Measurements from ENCODE around the gene FKBP5.

The FKBP5 gene

DNA sequence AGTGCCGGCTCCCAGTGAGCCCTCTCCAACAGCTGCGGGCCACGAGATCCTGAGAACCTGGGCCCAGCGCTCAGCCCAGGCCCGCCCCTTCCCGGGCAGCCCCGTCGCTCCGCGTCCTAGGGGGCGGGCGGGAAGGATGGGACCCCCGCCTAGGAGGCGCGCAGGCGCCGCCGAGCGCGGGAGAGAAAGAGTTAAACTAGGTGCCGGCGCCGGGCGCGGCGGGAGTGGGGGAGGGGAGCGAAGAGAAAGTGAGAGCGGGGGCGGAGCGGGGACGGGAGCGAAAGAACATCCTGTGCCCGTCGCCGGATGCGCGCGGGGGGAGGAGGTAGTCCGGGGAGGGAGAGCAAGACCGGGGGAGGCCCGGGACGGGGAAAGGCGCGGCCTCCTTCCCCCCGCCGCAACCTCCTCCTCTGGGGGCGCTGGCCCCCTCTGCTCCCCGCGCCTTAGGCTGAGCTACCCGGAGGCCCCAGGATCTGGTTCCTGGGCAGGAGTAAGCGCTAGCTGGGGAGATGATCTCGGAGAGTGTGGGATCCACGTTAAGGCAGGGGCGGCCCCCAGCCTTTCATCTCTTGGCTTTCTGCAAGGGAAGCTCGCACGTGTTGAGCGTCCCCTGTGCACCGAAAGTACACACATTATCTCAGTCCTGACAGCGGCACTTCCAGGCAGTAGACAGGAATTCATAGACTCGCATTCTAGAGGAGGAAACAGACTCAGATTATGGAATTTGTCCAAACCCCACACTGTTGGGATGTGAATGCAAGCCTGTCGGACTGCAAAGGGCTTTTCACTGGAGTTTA, 43.2 kb upstream of the FKBP5 start:
- H3K4me3 ChIP-seq (ENCODE audit: low read depth, low read length) = peak overlapping the region; percentile 69
- TF ChIP-seq, protein P1, sequence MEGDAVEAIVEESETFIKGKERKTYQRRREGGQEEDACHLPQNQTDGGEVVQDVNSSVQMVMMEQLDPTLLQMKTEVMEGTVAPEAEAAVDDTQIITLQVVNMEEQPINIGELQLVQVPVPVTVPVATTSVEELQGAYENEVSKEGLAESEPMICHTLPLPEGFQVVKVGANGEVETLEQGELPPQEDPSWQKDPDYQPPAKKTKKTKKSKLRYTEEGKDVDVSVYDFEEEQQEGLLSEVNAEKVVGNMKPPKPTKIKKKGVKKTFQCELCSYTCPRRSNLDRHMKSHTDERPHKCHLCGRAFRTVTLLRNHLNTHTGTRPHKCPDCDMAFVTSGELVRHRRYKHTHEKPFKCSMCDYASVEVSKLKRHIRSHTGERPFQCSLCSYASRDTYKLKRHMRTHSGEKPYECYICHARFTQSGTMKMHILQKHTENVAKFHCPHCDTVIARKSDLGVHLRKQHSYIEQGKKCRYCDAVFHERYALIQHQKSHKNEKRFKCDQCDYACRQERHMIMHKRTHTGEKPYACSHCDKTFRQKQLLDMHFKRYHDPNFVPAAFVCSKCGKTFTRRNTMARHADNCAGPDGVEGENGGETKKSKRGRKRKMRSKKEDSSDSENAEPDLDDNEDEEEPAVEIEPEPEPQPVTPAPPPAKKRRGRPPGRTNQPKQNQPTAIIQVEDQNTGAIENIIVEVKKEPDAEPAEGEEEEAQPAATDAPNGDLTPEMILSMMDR (IDR thresholded peaks at IDR 0.05; ENCODE audit: low read depth, low read length) = no peak

DNA sequence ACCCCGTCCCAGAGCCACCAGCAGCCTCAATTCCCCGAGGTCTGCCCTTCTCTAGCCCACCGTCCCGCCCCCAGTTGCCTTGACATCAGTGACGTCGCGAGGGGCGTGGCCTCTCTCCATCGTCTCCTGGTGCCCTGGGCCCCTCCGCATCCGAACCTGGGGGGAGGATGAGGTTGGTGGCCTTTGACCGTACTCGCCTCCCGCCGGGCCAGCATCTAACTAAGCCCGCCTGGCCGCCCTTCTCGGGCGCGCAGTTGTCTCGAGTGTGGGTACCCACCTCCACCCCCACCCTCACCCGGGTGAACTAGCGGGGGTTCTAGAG, 42.7 kb upstream of the FKBP5 start:
- peak overlapping the region; percentile 69 for H3K4me3 ChIP-seq (ENCODE audit: low read depth, low read length)
- TF ChIP-seq, protein P1 (IDR thresholded peaks at IDR 0.05; ENCODE audit: low read depth, low read length) = no peak

DNA sequence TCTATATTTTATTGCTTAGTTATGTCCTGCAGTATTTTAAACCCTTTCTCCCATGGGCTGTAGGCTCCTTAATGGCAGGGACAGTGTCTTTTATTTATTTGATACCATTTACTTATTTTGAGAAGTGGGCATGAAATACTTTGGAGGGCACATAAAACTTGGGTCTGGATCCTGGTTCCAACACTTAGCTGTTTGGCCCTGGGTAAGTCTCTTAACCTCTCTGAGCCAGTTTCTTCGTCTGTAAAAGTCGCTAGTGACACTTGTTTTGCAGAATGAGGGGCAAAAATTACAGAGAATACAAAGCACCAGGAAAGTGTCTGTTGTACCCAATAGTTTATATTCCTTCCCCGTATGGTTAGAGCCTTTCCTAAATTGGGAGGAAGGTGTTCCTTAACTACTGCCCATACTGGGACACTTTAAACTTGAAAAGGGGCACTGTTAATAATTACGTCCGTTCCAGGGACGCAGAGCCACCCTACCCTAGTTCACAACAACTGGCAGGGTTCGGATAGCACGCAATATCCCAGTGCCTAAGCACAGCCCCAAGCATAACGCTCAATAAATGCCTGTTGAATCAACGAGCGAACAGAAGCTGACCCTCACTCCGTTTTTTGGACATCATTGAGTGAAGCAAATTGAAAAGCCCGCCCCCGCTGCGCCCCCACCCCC, 42.2 kb upstream of the FKBP5 start:
- peak overlapping the region; percentile 69 for H3K4me3 ChIP-seq (ENCODE audit: low read depth, low read length)

DNA sequence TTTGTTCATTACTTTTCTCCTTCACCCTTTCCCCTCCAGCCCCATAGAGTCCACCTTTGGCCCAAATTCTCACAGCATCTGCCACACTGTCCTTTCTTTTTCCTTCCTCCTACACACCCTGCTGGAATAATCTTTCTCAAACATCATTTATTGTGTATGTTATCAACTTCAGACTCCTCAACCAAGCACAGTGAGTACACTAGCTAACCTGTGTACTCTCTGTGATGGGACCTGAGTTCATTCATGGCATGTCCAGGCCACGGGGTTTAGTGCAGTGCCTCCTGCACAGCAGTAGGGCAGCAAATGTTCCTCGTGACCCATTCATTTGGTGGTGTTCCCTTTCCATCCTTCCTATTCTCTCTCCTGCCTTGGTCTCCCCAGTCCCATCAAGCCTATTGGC, 41.0 kb upstream of the FKBP5 start:
- H3K4me3 ChIP-seq (ENCODE audit: low read depth, low read length) = no peak overlapping the region
- TF ChIP-seq, protein P1 (IDR thresholded peaks at IDR 0.05; ENCODE audit: low read depth, low read length) = no peak

More for the DNA sequence above, 42.2 kb upstream of the FKBP5 start:
- TF ChIP-seq, protein P1 (IDR thresholded peaks at IDR 0.05; ENCODE audit: low read depth, low read length) = no peak

DNA sequence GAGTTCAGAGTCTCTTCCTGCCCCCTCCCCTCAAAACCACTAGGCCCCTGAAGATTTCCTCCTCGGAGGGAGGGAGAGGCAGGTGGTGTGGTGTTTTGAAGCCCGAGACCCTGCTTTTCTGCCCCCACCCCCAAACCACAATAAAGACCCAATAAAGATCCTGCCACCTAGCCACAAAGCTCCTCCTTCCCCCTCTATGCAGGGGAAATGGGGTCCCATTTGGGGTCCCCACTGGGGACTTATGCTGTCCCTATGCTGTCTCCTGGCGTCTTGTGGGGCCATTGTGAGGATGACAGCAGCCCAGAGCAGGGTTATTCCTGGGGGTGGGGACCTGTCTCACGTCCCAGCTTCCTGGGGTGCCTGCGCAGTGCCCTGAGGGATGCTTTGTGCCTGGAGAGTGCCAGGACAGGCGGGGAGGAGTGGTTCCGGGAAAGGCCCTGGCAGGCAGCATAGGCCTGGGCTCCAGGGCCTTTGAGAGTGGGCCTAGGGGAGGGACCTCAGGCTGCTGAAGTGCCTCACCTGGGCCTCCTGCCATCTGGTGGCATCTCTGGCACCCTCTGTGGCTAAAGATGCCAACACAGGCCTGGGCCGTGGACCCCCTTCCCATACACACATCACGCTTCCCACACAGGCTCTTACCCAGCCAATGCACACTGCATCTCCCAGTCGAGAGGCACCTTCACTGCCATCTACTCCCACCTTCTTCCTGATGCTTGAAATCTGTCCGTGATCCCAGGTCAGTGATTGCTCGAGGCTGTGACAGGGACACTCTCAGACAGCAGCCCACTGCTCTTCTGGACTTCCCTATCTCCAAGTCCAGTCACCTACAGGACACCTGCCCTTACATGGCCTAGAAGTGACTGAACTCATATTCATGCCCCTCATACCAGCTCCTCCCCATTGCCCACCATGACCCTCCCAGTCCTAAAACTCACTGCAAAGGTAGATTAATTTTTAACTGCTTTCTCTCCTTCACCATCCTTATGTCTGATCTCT, 40.3 kb upstream of the FKBP5 start:
- TF ChIP-seq, protein P1 (IDR thresholded peaks at IDR 0.05; ENCODE audit: low read depth, low read length) = no peak
- H3K4me3 ChIP-seq (ENCODE audit: low read depth, low read length) = no peak overlapping the region

DNA sequence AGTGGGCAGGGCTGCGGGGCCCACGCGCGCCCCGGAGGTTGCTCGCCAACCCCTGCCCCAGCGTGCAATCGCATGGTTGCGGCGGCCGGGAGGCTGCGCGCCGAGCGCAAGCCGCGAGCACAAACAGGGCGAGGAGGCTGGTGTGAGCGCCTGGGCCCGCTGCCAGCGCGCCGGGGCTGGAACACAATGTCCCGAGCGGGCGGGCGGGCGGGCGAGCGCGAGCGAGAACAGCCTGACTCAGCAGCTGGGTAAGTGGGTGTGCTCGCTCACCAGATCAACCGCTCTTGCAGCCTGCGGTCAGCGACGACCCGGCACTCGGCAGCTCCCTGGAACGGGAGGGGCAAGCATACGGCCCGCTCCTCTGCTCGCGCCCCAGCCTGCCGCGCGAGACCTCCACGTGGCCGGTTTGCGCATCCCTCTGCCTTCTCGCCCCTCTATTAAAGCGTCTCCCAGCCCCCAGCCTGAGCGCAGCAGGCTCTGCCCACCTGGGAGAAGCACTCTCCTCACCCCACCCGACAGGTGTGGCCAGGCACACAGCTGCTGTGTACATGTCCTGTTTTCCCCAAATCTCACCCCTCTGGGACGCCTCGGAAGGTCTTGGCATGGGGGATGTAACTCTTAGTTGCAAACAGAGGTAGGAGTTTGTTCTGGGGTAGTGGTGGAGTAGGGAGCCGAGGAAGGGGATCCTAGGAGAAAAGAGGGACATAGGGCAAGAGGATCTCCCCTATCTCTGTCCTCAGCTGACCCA, 39.4 kb upstream of the FKBP5 start:
- TF ChIP-seq, protein P1 (IDR thresholded peaks at IDR 0.05; ENCODE audit: low read depth, low read length) = no peak

More for the DNA sequence above, 39.4 kb upstream of the FKBP5 start:
- H3K4me3 ChIP-seq (ENCODE audit: low read depth, low read length) = peak overlapping the region; percentile 63

Data from WI38 (cell line).